Measurements from ENCODE around the gene PHF5A. TPM values are rescaled to one million over a fixed set of nuclear protein-coding genes. Genes with fewer than 3 reads are reported as not detected.

The PHF5A gene
- total and polyA plus RNA-seq, 10 donors, result 29.6 to 67.5 (median 37.4) TPM

DNA sequence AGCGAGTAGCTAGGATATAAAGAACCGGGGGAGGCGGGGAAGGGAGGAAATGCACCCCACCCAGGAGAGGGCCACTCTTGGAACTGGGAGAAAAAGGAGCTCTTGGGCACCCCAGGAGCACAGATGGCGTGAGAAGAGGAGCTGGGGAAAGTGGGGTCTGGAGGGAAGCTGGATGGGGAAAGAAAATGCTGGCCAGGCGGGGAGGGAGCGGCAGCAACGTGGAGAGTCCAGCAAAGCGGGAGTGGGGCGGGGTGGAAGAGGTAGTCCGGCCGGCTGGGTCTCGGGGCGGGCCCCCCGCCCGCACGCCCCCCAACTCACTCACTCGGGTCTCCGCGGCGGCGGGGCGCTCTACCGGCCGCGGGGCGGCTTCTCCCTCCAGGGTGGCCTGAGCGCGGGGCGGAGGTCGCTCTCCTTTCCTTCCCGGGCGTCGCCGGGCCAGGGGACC lies 22.4 kb downstream of the PHF5A start:
- Histone ChIP-seq H3K4me1 (peaks cover 10 to 58% (median 39%) of the 10 kb centered on the region in 6 donors), H3K4me3 (peak overlapping the region; percentile 67 to 98 (median 92)), H3K36me3 (peaks cover 0 to 23% (median 2%) of the 10 kb centered on the region in 6 donors), H3K27ac (peak overlapping the region; percentile 94 to 100 (median 99)), H3K9me3 (no peaks in the 10 kb centered on the region), H3K27me3 (replicated peaks in 1 of 7) (peaks cover 0 to 3% (median 0%) of the 10 kb centered on the region in 7 donors)
- intact Hi-C loops (cut with DNase I; ENCODE audit: low total_unique reads), result no loop called here
- 0 to 2% (median 1%) methylated on average over 29 to 34 of the region's 34 CpGs for WGBS, 5 donors
- peak; percentile 91 for DNase-seq
- no peak for TF ChIP-seq POLR2AphosphoS5 (IDR thresholded peaks at IDR 0.05)
- TF ChIP-seq, protein P1, sequence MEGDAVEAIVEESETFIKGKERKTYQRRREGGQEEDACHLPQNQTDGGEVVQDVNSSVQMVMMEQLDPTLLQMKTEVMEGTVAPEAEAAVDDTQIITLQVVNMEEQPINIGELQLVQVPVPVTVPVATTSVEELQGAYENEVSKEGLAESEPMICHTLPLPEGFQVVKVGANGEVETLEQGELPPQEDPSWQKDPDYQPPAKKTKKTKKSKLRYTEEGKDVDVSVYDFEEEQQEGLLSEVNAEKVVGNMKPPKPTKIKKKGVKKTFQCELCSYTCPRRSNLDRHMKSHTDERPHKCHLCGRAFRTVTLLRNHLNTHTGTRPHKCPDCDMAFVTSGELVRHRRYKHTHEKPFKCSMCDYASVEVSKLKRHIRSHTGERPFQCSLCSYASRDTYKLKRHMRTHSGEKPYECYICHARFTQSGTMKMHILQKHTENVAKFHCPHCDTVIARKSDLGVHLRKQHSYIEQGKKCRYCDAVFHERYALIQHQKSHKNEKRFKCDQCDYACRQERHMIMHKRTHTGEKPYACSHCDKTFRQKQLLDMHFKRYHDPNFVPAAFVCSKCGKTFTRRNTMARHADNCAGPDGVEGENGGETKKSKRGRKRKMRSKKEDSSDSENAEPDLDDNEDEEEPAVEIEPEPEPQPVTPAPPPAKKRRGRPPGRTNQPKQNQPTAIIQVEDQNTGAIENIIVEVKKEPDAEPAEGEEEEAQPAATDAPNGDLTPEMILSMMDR (IDR thresholded peaks at IDR 0.05 in 8 of 11, conservative IDR thresholded peaks at IDR 0.05 in 3 of 11), result no peak
- TF ChIP-seq POLR2A (IDR thresholded peaks at IDR 0.05), result no peak

GRCh38 chr22:41445129-41446056 lies 23.1 kb downstream of the PHF5A start:
- Histone ChIP-seq H3K27ac (peak overlapping the region; percentile 94 to 100 (median 99)), H3K4me1 (peaks cover 10 to 65% (median 43%) of the 10 kb centered on the region in 6 donors), H3K36me3 (peaks cover 0 to 30% (median 2%) of the 10 kb centered on the region in 6 donors), H3K27me3 (replicated peaks in 1 of 7) (peaks cover 0 to 3% (median 0%) of the 10 kb centered on the region in 7 donors), H3K9me3 (no peaks in the 10 kb centered on the region), H3K4me3 (peak overlapping the region; percentile 67 to 98 (median 92))
- 0 to 1% (median 0%) methylated on average over 22 of the region's 22 CpGs for WGBS, 5 donors
- DNase-seq, result peak; percentile 84
- TF ChIP-seq POLR2A (IDR thresholded peaks at IDR 0.05) (no peak), POLR2AphosphoS5 (IDR thresholded peaks at IDR 0.05) (peak in 1 of 3 donors; percentile 27)
- TF ChIP-seq, protein P1 (IDR thresholded peaks at IDR 0.05 in 8 of 11, conservative IDR thresholded peaks at IDR 0.05 in 3 of 11), result no peak
- intact Hi-C loops (cut with DNase I; ENCODE audit: low total_unique reads), result no loop called here

- Histone ChIP-seq H3K4me1 (peaks cover 10 to 72% (median 47%) of the 10 kb centered on the region in 6 donors), H3K27me3 (replicated peaks in 1 of 7) (peaks cover 0 to 3% (median 0%) of the 10 kb centered on the region in 7 donors), H3K36me3 (peaks cover 0 to 36% (median 2%) of the 10 kb centered on the region in 6 donors), H3K27ac (peak overlapping the region; percentile 94 to 100 (median 99)), H3K4me3 (peak overlapping the region; percentile 67 to 98 (median 92)), H3K9me3 (no peaks in the 10 kb centered on the region)
- intact Hi-C loops (cut with DNase I; ENCODE audit: low total_unique reads), result no loop called here
- 0 to 1% (median 1%) methylated on average over 35 of the region's 35 CpGs for WGBS, 5 donors
- peak; percentile 95 for DNase-seq
- TF ChIP-seq, protein P1 (IDR thresholded peaks at IDR 0.05 in 8 of 11, conservative IDR thresholded peaks at IDR 0.05 in 3 of 11), result peak in 3 of 11 experiments; percentile 14 to 31 (median 23)
- TF ChIP-seq POLR2AphosphoS5 (IDR thresholded peaks at IDR 0.05) (peak; percentile 84 to 89 (median 87)), POLR2A (IDR thresholded peaks at IDR 0.05) (no peak)
Measured at GRCh38 chr22:41444360-41445128, 23.9 kb downstream of the PHF5A start.

Data from spleen (tissue), 11 donors.